Ascending aorta (tissue), 2 donors: ENCODE measurements around the gene TBC1D1. TPM values are rescaled to one million over a fixed set of nuclear protein-coding genes. Genes with fewer than 3 reads are reported as not detected.

Source experiments
- DNase-seq, 2 donors: peaks; one replicate each; pipeline ENCODE4 v3.0.0-alpha.2; 2019; ENCODE audit warnings: low spot score in 2 of 2
- H3K27ac ChIP-seq, 2 donors: fragments of 200-600 bp; sonication (generic); one replicate each; pipeline ENCODE4 v1.5.1; 2016 to 2017; ENCODE audit warnings: mild to moderate bottlenecking in 1 of 2
- H3K27me3 ChIP-seq: fragments of 200-600 bp; sonication (generic); one replicate; pipeline ENCODE4 v1.5.1; 2017
- H3K36me3 ChIP-seq, 2 donors: fragments of 200-600 bp; sonication (generic); one replicate each; pipeline ENCODE4 v1.5.1; 2016
- H3K4me1 ChIP-seq, 2 donors: fragments of 200-600 bp; sonication (generic); one replicate each; pipeline ENCODE4 v1.5.1; 2016 to 2017; ENCODE audit warnings: mild to moderate bottlenecking in 1 of 2
- H3K4me3 ChIP-seq, 2 donors: fragments of 200-600 bp; sonication (generic); one replicate each; pipeline ENCODE4 v1.5.1; 2016 to 2017; ENCODE audit warnings: mild to moderate bottlenecking in 1 of 2
- H3K9me3 ChIP-seq, 2 donors: fragments of 200-600 bp; sonication (generic); one replicate each; pipeline ENCODE4 v1.5.1; 2016
- intact Hi-C: fragments of 100-400 bp; cut with DNase I; formaldehyde crosslinking; loops from one replicate; pipeline ENCODE4 v1.15.1; 2023
- total RNA-seq: library from RNA; depleted of rRNA; stranded (reverse); fragments of >200 nt; gene quantifications from one replicate; pipeline ENCODE4 v1.1.0, GENCODE V29; 2016
- TF ChIP-seq, protein P1 (sequence below), 3 experiments: fragments of 200-600 bp in 2 of 3; fragments of 450-650 bp in 1 of 3; sonication (generic) in 2 of 3; IDR thresholded peaks; one replicate each; pipeline ENCODE4 v1.5.1; 2016 to 2019; ENCODE audit warnings: antibody characterized with exemption in 3 of 3, mild to moderate bottlenecking in 1 of 3, moderate library complexity in 1 of 3

TBC1D1 gene
- total RNA-seq, 1 donor from 2014 or later, result 132 TPM

DNA sequence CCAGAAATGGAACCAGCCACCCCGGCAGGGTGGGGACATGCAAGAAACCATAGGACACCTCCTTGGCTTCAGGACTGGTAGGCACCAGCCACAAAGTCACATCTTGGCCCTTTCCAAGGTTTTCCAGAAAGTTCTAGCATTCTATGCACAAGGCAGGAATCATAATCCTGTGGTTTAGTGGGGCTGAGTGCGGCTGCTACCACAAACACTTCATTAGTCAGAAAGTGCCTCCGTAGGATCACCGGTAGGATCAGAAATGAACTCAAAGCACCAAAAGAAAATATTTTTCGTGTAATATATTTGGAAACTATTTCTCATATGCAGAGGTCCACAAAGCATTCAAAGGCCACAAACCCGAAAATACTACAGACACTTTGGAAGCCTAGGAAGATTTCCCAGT, 261.0 kb downstream of the TBC1D1 start:
- Histone ChIP-seq H3K27ac (peak overlapping the region in 1 of 2 donors; percentile 23), H3K9me3 (no peaks in the 10 kb centered on the region), H3K4me3 (no peak overlapping the region), H3K4me1 (peaks cover 3 to 11% of the 10 kb centered on the region in 2 donors), H3K27me3 (no peaks in the 10 kb centered on the region), H3K36me3 (no peaks in the 10 kb centered on the region)
- intact Hi-C loops, result no loop called here
- TF ChIP-seq, protein P1, sequence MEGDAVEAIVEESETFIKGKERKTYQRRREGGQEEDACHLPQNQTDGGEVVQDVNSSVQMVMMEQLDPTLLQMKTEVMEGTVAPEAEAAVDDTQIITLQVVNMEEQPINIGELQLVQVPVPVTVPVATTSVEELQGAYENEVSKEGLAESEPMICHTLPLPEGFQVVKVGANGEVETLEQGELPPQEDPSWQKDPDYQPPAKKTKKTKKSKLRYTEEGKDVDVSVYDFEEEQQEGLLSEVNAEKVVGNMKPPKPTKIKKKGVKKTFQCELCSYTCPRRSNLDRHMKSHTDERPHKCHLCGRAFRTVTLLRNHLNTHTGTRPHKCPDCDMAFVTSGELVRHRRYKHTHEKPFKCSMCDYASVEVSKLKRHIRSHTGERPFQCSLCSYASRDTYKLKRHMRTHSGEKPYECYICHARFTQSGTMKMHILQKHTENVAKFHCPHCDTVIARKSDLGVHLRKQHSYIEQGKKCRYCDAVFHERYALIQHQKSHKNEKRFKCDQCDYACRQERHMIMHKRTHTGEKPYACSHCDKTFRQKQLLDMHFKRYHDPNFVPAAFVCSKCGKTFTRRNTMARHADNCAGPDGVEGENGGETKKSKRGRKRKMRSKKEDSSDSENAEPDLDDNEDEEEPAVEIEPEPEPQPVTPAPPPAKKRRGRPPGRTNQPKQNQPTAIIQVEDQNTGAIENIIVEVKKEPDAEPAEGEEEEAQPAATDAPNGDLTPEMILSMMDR (IDR thresholded peaks at IDR 0.05), result no peak
- DNase-seq, result no peak

DNA sequence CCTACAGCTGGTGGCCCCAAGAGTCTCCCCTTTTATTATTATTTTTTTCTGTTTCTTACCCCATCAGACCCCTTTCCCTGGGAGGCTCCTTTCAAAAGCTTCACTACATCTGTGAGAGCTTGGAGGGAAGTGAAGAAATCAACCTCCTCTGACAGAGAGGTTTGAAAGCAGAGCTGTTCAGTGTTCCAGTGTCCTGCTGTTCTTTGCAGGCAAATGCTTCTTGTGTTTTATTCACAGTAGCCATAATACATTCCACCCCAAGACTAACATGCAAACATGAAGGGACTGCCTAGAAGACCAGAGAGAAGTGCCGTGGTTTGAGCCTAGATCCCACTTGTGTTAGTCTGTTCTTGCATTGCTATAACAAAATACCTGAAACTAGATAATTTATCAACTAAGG, 261.4 kb downstream of the TBC1D1 start:
- H3K9me3 ChIP-seq, result no peaks in the 10 kb centered on the region
- intact Hi-C loops, result no loop called here

DNA sequence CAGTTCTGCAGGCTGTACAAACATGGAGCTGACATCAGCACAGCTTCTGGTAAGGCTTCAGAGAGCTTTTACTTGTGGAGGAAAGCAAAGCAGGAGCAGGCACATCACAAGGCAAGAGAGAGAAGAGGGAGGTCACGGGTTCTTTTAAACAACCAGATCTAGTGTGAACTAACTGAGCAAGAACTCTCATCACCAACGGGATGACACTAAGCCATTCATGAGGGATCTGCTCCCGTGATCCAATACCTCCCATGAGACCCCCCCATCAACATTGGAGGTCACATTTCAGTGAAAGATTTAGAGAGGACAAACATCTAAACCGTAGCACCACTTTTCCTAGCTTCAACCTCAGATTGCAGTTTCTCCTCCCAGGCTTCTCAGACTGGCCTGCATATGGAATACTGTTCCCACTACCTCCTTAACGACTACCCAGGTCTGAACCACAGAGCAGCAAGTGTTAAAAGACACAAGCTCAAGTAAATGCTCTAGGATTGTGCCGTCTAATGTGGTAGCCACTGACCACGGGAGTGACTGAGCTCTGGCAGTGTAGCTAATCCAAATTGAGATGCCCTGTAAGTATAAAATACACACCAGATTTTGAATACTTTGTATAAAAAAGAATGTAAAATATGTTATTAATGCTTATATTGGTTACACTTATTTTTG, 262.0 kb downstream of the TBC1D1 start:
- TF ChIP-seq, protein P1 (IDR thresholded peaks at IDR 0.05), result no peak
- H3K27ac ChIP-seq, result no peak overlapping the region

More for the DNA sequence above, 261.4 kb downstream of the TBC1D1 start:
- Histone ChIP-seq H3K4me1 (peaks cover 3 to 11% of the 10 kb centered on the region in 2 donors), H3K27me3 (no peaks in the 10 kb centered on the region), H3K4me3 (no peak overlapping the region), H3K36me3 (no peaks in the 10 kb centered on the region), H3K27ac (peak overlapping the region in 1 of 2 donors; percentile 23)
- peak in 1 of 2 donors; percentile 13 for DNase-seq
- TF ChIP-seq, protein P1 (IDR thresholded peaks at IDR 0.05), result no peak

DNA sequence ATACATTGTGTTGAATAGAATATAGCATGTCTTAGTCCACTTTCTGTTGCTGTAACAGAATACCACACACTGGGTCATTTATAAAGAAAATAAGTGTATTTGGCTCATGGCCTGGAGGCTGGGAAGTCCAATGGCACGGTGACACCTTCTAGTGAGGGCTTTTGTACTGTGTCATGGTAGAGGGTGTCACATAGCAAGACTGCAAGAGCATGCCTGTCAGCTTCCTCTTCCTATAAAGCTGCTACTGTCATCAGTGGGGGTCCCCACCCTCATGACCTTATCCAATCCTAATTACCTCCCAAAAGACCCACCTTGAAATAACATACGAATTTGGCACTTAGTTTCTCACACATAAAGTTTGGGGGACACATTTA, 262.5 kb downstream of the TBC1D1 start:
- H3K27ac ChIP-seq, result no peak overlapping the region
- intact Hi-C loops, result no loop called here
- H3K4me1 ChIP-seq, result peaks cover 3 to 11% of the 10 kb centered on the region in 2 donors
- no peaks in the 10 kb centered on the region for H3K27me3 ChIP-seq
- TF ChIP-seq, protein P1 (IDR thresholded peaks at IDR 0.05), result no peak
- no peak overlapping the region for H3K4me3 ChIP-seq
- H3K36me3 ChIP-seq, result no peaks in the 10 kb centered on the region
- H3K9me3 ChIP-seq, result no peaks in the 10 kb centered on the region
- DNase-seq, result peak in 1 of 2 donors; percentile 39

More for the DNA sequence above, 262.0 kb downstream of the TBC1D1 start:
- no peaks in the 10 kb centered on the region for H3K36me3 ChIP-seq
- H3K4me1 ChIP-seq, result peaks cover 3 to 11% of the 10 kb centered on the region in 2 donors
- no peak overlapping the region for H3K4me3 ChIP-seq
- H3K9me3 ChIP-seq, result no peaks in the 10 kb centered on the region
- intact Hi-C loops, result no loop called here
- DNase-seq, result peak in 1 of 2 donors; percentile 15
- no peaks in the 10 kb centered on the region for H3K27me3 ChIP-seq

DNA sequence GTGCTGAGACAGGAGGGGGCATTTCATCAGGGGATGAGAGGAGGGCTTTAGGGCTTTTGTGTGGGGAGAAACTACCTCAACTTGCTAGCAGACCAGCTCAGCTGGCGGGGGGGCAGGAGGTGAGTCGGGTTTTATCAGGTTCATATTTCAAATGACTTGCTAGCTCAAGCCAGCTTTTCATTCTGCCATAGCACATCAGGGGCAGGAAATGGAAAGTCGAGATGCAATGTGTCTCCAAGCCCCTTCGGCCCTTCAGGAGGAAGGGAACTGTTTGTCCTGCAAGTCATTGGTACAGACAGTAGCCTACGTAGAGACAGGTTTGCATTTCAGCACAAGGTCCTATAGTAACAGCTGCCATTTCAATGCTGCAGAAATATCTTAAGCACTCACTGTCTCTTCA, 263.4 kb downstream of the TBC1D1 start:
- no peaks in the 10 kb centered on the region for H3K27me3 ChIP-seq
- TF ChIP-seq, protein P1 (IDR thresholded peaks at IDR 0.05), result no peak
- peaks cover 3 to 11% of the 10 kb centered on the region in 2 donors for H3K4me1 ChIP-seq
- H3K9me3 ChIP-seq, result no peaks in the 10 kb centered on the region
- H3K4me3 ChIP-seq, result no peak overlapping the region
- no peaks in the 10 kb centered on the region for H3K36me3 ChIP-seq
- H3K27ac ChIP-seq, result peak overlapping the region in 1 of 2 donors; percentile 10
- intact Hi-C loops, result no loop called here
- peak in 1 of 2 donors; percentile 49 for DNase-seq
